WTC11 (cell line): ENCODE measurements around the gene CLTA. TPM values are rescaled to one million over a fixed set of nuclear protein-coding genes. Genes with fewer than 3 reads are reported as not detected.

Experiments
- ATAC-seq: fragments of 200-7000 bp; cut with Tn5 transposase; 2 replicates; pipeline ENCODE4 v1.10.0; 2021; ENCODE audit warnings: mild to moderate bottlenecking, moderate library complexity
- CTCF ChIA-PET: fragments of 300-600 bp; sonication (Branson Sonifier 250); formaldehyde crosslinking; loops from one replicate; lab custom pipeline; 2021; ENCODE audit warnings: antibody characterized with exemption; lab: Charles Lee
- POLR2A ChIA-PET: fragments of 350-600 bp; sonication (Branson Sonifier 250); formaldehyde crosslinking; loops from one replicate; lab custom pipeline; 2021; ENCODE audit warnings: antibody characterized with exemption; lab: Charles Lee
- DNase-seq: peaks from one replicate; pipeline ENCODE4 v3.0.0; 2021; ENCODE audit warnings: low spot score
- H3K27ac Mint-ChIP-seq: 2 replicates; pipeline ENCODE4 v1.8.0; 2021; ENCODE audit warnings: mixed read lengths
- H3K27me3 Mint-ChIP-seq: 2 replicates; pipeline ENCODE4 v1.8.0; 2021; ENCODE audit warnings: low read depth, mild to moderate bottlenecking, moderate library complexity, mixed read lengths
- H3K36me3 Mint-ChIP-seq: 2 replicates; pipeline ENCODE4 v1.8.0; 2021; ENCODE audit warnings: mixed read lengths
- H3K4me1 Mint-ChIP-seq: 2 replicates; pipeline ENCODE4 v1.8.0; 2022; ENCODE audit warnings: mixed read lengths
- H3K4me3 Mint-ChIP-seq: 2 replicates; pipeline ENCODE4 v1.8.0; 2021; ENCODE audit warnings: mild to moderate bottlenecking, moderate library complexity, mixed read lengths
- H3K9me3 Mint-ChIP-seq: 2 replicates; pipeline ENCODE4 v1.8.0; 2021; ENCODE audit warnings: mixed read lengths
- AFF4 ChIP-seq: sonication (generic); formaldehyde crosslinking; IDR thresholded peaks from 2 replicates; pipeline ENCODE4 v1.8.1; 2023; ENCODE audit warnings: mild to moderate bottlenecking, missing genetic modification reagents, borderline replicate concordance
- ATF2 ChIP-seq: sonication (generic); formaldehyde crosslinking; IDR thresholded peaks from 2 replicates; pipeline ENCODE4 v1.8.1; 2022; ENCODE audit warnings: low read depth, missing genetic modification reagents, borderline replicate concordance
- CREB1 ChIP-seq: sonication (generic); formaldehyde crosslinking; IDR thresholded peaks from 2 replicates; pipeline ENCODE4 v1.8.0; 2023; ENCODE audit warnings: mild to moderate bottlenecking, missing genetic modification reagents
- ESRRA ChIP-seq: sonication (generic); formaldehyde crosslinking; IDR thresholded peaks from 2 replicates; pipeline ENCODE4 v1.8.1; 2022; ENCODE audit warnings: mild to moderate bottlenecking, missing genetic modification reagents, borderline replicate concordance
- FOXP4 ChIP-seq: sonication (generic); formaldehyde crosslinking; IDR thresholded peaks from 2 replicates; pipeline ENCODE4 v1.8.0; 2022; ENCODE audit warnings: mild to moderate bottlenecking, missing genetic modification reagents
- GRHL2 ChIP-seq: fragments of 250-450 bp; sonication (Bioruptor Pico); IDR thresholded peaks from 2 replicates; pipeline ENCODE4 v1.8.0; 2022; ENCODE audit warnings: mild to moderate bottlenecking, moderate library complexity; ENCODE audit not compliant: insufficient replicate concordance, severe bottlenecking
- IRF1 ChIP-seq: sonication (generic); formaldehyde crosslinking; IDR thresholded peaks from 2 replicates; pipeline ENCODE4 v1.8.0; 2023; ENCODE audit warnings: missing genetic modification reagents
- JAZF1 ChIP-seq: fragments of 250-450 bp; sonication (Bioruptor Pico); IDR thresholded peaks from 2 replicates; pipeline ENCODE4 v1.9.0; 2021; ENCODE audit warnings: moderate library complexity, mild to moderate bottlenecking, inconsistent platforms
- MAX ChIP-seq: sonication (generic); formaldehyde crosslinking; IDR thresholded peaks from 2 replicates; pipeline ENCODE4 v1.8.0; 2022; ENCODE audit warnings: mild to moderate bottlenecking, missing genetic modification reagents
- NFATC4 ChIP-seq: fragments of 250-450 bp; sonication (Bioruptor Pico); IDR thresholded peaks from 2 replicates; pipeline ENCODE4 v1.9.0; 2021; ENCODE audit warnings: mild to moderate bottlenecking
- NFYB ChIP-seq: sonication (generic); formaldehyde crosslinking; conservative IDR thresholded peaks from 2 replicates; pipeline ENCODE4 v1.8.0; 2022; ENCODE audit warnings: low read depth, missing genetic modification reagents
- NR1H2 ChIP-seq: sonication (generic); formaldehyde crosslinking; IDR thresholded peaks from 2 replicates; pipeline ENCODE4 v1.9.0; 2021; ENCODE audit warnings: mild to moderate bottlenecking, moderate library complexity, missing genetic modification reagents
- PRDM15 ChIP-seq: sonication (generic); formaldehyde crosslinking; IDR thresholded peaks from 2 replicates; pipeline ENCODE4 v1.8.0; 2022; ENCODE audit warnings: missing genetic modification reagents
- USF1 ChIP-seq: sonication (generic); formaldehyde crosslinking; IDR thresholded peaks from 2 replicates; pipeline ENCODE4 v1.8.0; 2022; ENCODE audit warnings: mild to moderate bottlenecking, missing genetic modification reagents
- ZNF219 ChIP-seq: sonication (generic); formaldehyde crosslinking; IDR thresholded peaks from 2 replicates; pipeline ENCODE4 v1.8.0; 2023; ENCODE audit warnings: missing genetic modification reagents, mild to moderate bottlenecking, borderline replicate concordance
- ZNF512 ChIP-seq: sonication (generic); formaldehyde crosslinking; IDR thresholded peaks from 2 replicates; pipeline ENCODE4 v1.8.1; 2022; ENCODE audit warnings: missing genetic modification reagents, borderline replicate concordance
- ZNF671 ChIP-seq: fragments of 250-450 bp; sonication (Bioruptor Pico); IDR thresholded peaks from 2 replicates; pipeline ENCODE4 v1.8.0; 2021; ENCODE audit warnings: mild to moderate bottlenecking
- total RNA-seq: library from RNA; stranded (reverse); gene quantifications from 3 replicates; pipeline ENCODE4 v1.2.3, GENCODE V29; 2021

CLTA gene
- total RNA-seq, 1 experiment from 2014 or later = 213 TPM

GRCh38 chr9:36193023-36193422 is 2.3 kb downstream of the CLTA start (continued):
- no peak for TF ChIP-seq JAZF1 (CRISPR knock-in tag)
- TF ChIP-seq ZNF219 (CRISPR knock-in tag) = no peak
- no peak for TF ChIP-seq IRF1 (CRISPR knock-in tag)

GRCh38 chr9:36194326-36195000 is 3.7 kb downstream of the CLTA start:
- H3K27me3 Mint-ChIP-seq = no peaks in the 10 kb centered on the region
- H3K36me3 Mint-ChIP-seq = peaks cover 30% of the 10 kb centered on the region
- H3K4me1 Mint-ChIP-seq = peaks cover 34% of the 10 kb centered on the region
- peak overlapping the region; percentile 77 for H3K27ac Mint-ChIP-seq
- ChIA-PET POLR2A (no interaction called here), CTCF (interaction anchor here (1.7 kb wide), 1 partner anchor 11 kb away, joined by 4 read pairs; no protein-coding TSS in a partner anchor)
- ATAC-seq (no peak), DNase-seq (no peak)
- no peaks in the 10 kb centered on the region for H3K9me3 Mint-ChIP-seq
- H3K4me3 Mint-ChIP-seq = peak overlapping the region; percentile 15; the same call in 1 of the 2 replicates
- TF ChIP-seq FOXP4 (CRISPR knock-in tag) (no peak), ATF2 (CRISPR knock-in tag) (no peak), MAX (no peak), USF1 (no peak), NR1H2 (CRISPR knock-in tag) (no peak), IRF1 (CRISPR knock-in tag) (no peak), CREB1 (CRISPR knock-in tag) (no peak), ESRRA (CRISPR knock-in tag) (no peak), ZNF512 (CRISPR knock-in tag) (no peak), GRHL2 (CRISPR knock-in tag) (no peak), PRDM15 (CRISPR knock-in tag) (no peak), ZNF671 (CRISPR knock-in tag) (no peak), NFATC4 (no peak), NFYB (CRISPR knock-in tag) (no peak), AFF4 (no peak)
